Parathyroid adenoma (tissue), 2 donors: ENCODE data around the gene ARID3C.
"Not testable (repeated sequence)": the region's sequence is repeated elsewhere in the genome, so short reads cannot be mapped to it uniquely, and the experiment has no call there.

ENCODE experiments used
- H2AFZ ChIP-seq: fragments of 300-600 bp; sonication (generic); one replicate; pipeline ENCODE4 v1.7.0; 2017; ENCODE audit warnings: antibody characterized with exemption, mild to moderate bottlenecking
- H3K27ac ChIP-seq: fragments of 300-600 bp; sonication (generic); one replicate; pipeline ENCODE4 v1.7.0; 2017
- H3K27me3 ChIP-seq: fragments of 300-600 bp; sonication (generic); one replicate; pipeline ENCODE4 v1.7.0; 2017; ENCODE audit warnings: low read length; ENCODE audit not compliant: control insufficient read depth, insufficient read depth
- H3K36me3 ChIP-seq: fragments of 300-600 bp; sonication (generic); one replicate; pipeline ENCODE4 v1.7.0; 2017; ENCODE audit warnings: low read length; ENCODE audit not compliant: control insufficient read depth, insufficient read depth
- H3K4me1 ChIP-seq: fragments of 300-600 bp; sonication (generic); one replicate; pipeline ENCODE4 v1.7.0; 2017; ENCODE audit warnings: control low read depth
- H3K4me2 ChIP-seq: fragments of 300-600 bp; sonication (generic); one replicate; pipeline ENCODE4 v1.7.0; 2017; ENCODE audit warnings: low read length
- H3K4me3 ChIP-seq: fragments of 300-600 bp; sonication (generic); one replicate; pipeline ENCODE4 v1.7.0; 2017; ENCODE audit warnings: low read depth, low read length
- H3K79me2 ChIP-seq: fragments of 300-600 bp; sonication (generic); one replicate; pipeline ENCODE4 v1.7.0; 2017; ENCODE audit warnings: control low read depth
- H3K9ac ChIP-seq: fragments of 300-600 bp; sonication (generic); one replicate; pipeline ENCODE4 v1.7.0; 2017; ENCODE audit warnings: mild to moderate bottlenecking
- H3K9me3 ChIP-seq: fragments of 300-600 bp; sonication (generic); one replicate; pipeline ENCODE4 v1.7.0; 2017; ENCODE audit warnings: low read length; ENCODE audit not compliant: control insufficient read depth
- TF ChIP-seq, protein P1 (sequence below): fragments of 300-600 bp; sonication (generic); IDR thresholded peaks from one replicate; pipeline ENCODE4 v1.7.0; 2017; ENCODE audit warnings: antibody characterized with exemption, mild to moderate bottlenecking
- donor health status: primary hyperparathyroidism.

Gene ARID3C

DNA sequence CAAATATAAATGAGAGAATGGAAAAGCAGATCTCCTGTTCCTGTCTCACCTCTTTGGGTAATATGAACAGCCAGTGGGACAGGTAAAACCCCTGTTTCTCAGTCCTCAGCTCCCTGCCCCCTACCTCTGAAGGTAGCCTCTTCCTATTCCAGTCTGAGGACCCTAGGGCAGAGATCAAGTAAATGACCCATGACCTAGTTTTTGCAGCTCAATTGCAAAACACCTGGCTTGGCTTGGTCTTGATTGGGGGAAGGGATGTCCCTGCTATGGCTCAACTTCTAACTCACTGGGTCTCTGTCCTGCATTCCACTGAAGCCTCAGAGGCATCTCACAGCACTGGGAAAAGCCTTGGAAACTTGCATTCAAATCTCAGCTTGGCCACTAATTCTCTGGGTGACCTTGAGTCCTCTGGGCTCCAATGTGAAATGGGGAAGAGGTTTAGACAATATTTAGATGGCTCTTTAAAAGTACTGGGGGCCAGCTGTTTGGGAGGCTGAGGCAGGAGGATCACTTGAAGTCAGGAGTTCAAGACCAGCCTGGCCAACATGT is 16.0 kb upstream of the ARID3C start:
- Histone ChIP-seq H3K4me3 (no peak overlapping the region), H3K27me3 (no peaks in the 10 kb centered on the region), H3K9me3 (no peaks in the 10 kb centered on the region), H3K4me1 (peaks cover 6% of the 10 kb centered on the region), H3K9ac (no peak overlapping the region), H3K79me2 (peaks cover 3% of the 10 kb centered on the region), H3K4me2 (no peak overlapping the region), H3K36me3 (no peaks in the 10 kb centered on the region), H3K27ac (peak overlapping the region; percentile 19), H2AFZ (peak overlapping the region; percentile 42)
- TF ChIP-seq, protein P1, sequence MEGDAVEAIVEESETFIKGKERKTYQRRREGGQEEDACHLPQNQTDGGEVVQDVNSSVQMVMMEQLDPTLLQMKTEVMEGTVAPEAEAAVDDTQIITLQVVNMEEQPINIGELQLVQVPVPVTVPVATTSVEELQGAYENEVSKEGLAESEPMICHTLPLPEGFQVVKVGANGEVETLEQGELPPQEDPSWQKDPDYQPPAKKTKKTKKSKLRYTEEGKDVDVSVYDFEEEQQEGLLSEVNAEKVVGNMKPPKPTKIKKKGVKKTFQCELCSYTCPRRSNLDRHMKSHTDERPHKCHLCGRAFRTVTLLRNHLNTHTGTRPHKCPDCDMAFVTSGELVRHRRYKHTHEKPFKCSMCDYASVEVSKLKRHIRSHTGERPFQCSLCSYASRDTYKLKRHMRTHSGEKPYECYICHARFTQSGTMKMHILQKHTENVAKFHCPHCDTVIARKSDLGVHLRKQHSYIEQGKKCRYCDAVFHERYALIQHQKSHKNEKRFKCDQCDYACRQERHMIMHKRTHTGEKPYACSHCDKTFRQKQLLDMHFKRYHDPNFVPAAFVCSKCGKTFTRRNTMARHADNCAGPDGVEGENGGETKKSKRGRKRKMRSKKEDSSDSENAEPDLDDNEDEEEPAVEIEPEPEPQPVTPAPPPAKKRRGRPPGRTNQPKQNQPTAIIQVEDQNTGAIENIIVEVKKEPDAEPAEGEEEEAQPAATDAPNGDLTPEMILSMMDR: no peak

DNA sequence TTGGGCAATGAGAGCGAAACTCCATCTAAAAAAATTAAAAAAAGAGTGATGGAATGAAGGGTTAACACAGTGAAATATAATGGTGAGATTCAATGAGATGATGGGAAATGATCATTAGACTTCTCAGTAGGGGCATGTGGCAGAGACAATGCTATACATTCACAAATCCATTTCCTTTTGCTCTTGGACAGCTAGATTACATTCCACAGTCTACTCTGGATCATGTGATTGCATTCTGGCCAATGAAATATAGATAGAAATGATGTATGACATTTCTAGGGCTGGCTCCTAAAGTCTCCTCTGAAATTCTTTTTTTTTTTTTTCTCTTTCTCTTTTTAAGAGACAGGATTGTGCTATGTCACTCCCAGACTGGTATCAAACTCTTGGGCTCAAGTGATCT is 13.8 kb upstream of the ARID3C start:
- TF ChIP-seq, protein P1: no peak
- H2AFZ ChIP-seq: no peak overlapping the region
- H3K36me3 ChIP-seq: no peaks in the 10 kb centered on the region
- H3K27ac ChIP-seq: no peak overlapping the region
- no peak overlapping the region for H3K4me3 ChIP-seq
- no peaks in the 10 kb centered on the region for H3K9me3 ChIP-seq
- no peaks in the 10 kb centered on the region for H3K27me3 ChIP-seq
- peaks cover under 1% of the 10 kb centered on the region for H3K79me2 ChIP-seq
- no peak overlapping the region for H3K9ac ChIP-seq
- H3K4me1 ChIP-seq: peaks cover 4% of the 10 kb centered on the region
- no peak overlapping the region for H3K4me2 ChIP-seq

DNA sequence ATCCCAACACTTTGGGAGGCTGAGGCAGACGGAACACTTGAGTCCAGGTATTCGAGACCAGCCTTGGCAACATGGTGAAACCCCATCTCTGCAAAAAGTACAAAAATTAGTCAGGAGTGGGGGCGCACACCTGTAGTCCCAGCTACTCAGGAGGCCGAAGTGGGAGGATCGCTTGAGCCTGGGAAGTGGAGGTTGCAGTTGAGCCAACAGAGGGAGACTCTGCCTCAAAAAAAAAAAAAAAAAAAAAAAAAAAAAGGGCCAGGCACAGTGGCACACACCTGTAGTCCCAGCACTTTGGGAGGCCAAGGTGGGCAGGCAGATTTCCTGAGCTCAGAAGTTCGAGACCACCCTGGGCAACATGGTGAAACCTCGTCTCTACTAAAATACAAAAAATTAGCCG is 10.5 kb upstream of the ARID3C start:
- H3K4me3 ChIP-seq, H3K27me3 ChIP-seq, H3K9me3 ChIP-seq: not testable (repeated sequence)

DNA sequence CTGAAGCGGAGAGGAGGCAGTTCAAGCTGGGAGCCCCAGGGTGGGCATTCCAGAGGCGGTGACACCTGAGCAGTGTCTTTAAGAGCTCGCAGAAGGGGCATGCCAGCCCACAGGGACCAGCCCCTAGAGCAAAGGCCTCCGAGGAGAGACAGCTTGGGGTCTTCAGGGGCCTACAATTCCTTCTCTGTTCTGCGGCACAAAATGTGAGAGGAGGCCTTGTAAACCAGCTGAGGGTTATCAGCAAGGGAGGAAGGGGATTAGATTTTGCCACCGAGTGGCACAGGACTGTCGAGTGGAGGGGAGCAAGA is 9.2 kb upstream of the ARID3C start:
- Histone ChIP-seq H3K27ac (peak overlapping the region; percentile 78), H3K79me2 (no peaks in the 10 kb centered on the region), H3K4me2 (peak overlapping the region; percentile 90), H3K27me3 (no peaks in the 10 kb centered on the region), H3K9ac (no peak overlapping the region), H3K9me3 (no peaks in the 10 kb centered on the region), H3K36me3 (no peaks in the 10 kb centered on the region), H3K4me3 (peak overlapping the region; percentile 71), H3K4me1 (peaks cover 5% of the 10 kb centered on the region), H2AFZ (peak overlapping the region; percentile 96)
- TF ChIP-seq, protein P1: no peak

More for the DNA sequence above, 10.5 kb upstream of the ARID3C start:
- H3K9ac ChIP-seq, H3K4me1 ChIP-seq, H3K36me3 ChIP-seq, H3K4me2 ChIP-seq, H3K27ac ChIP-seq, H2AFZ ChIP-seq, H3K79me2 ChIP-seq: not testable (repeated sequence)

DNA sequence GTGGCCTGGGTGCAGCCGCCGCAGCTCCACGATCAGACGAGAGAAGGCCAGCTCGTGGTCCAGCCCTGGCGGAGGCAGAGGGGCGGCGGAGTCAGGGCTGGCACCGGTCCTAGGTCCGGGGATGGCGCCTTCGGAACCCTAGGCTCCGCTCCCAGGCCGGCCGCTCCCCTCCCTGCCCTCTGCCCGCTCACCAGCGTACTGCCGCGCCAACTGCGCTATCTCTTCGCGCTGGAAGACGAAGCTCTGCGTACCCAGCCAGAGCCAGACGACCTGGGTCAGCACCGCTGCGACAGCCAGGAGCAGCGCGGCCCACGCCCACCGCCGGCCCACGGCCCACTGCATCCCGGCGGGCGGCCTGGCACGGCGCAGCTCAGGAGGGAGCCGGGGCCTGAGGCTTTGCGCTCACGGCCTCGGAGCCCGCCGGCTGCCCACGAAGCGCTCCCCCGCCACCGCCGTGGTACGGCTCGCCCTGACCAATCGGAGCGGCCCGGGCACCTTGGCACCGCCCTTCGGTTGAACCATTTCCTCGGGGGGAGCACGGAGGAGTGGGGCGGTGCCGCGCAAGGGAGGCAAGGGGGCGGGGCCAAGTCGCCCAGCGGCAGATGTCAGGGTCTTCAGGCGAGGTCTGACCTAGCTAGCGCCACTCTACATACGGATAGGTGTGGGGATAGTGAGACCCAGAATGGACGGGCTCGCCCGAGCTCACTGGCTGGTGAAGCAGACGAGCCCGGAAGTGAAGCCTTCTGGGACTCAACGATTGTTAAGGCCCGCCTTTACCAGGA is 8.7 kb upstream of the ARID3C start, which contains the start of gene SIGMAR1:
TSS of gene SIGMAR1 (minus strand) at position 432 of the 782 bp plus-strand sequence. CDS start at position 342, 90 bp downstream.
- peak within 1 kb of the TSS; percentile 96 for H2AFZ ChIP-seq
- no peaks in the 10 kb centered on the region for H3K79me2 ChIP-seq
- no peaks in the 10 kb centered on the region for H3K9me3 ChIP-seq
- H3K9ac ChIP-seq: no peak within 1 kb of the TSS
- no peaks in the 10 kb centered on the region for H3K36me3 ChIP-seq
- peaks cover 5% of the 10 kb centered on the region for H3K4me1 ChIP-seq
- H3K27ac ChIP-seq: peak within 1 kb of the TSS; percentile 78
- TF ChIP-seq, protein P1: no peak
- H3K4me3 ChIP-seq: peak within 1 kb of the TSS; percentile 71
- H3K27me3 ChIP-seq: no peaks in the 10 kb centered on the region
- H3K4me2 ChIP-seq: peak within 1 kb of the TSS; percentile 90
